ENCODE results near the gene MLLT3. TPM values are rescaled to one million over a fixed set of nuclear protein-coding genes. Genes with fewer than 3 reads are reported as not detected.

Gene MLLT3
- total RNA-seq, 1 experiment from 2014 or later: 20.0 TPM

DNA sequence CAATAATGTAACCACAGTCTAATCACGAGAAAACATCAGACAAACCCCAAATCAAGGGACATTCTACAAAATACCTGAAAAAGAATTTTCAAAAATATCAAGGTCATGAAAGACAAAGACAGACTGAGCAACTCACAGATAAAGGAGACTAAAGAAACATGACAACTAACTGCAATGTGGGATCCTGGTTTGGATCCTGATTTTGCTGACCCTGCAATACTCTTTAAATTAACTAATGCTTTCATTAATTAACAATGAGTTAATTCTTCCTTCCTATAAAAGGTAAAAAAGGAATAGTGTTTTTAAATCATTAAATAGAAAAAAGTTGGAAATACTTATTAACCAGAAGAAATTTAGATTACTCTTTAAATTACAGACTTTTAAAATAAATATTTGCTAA lies 103.6 kb downstream of the MLLT3 start:
- DNase-seq (ENCODE audit: low read depth): no peak

DNA sequence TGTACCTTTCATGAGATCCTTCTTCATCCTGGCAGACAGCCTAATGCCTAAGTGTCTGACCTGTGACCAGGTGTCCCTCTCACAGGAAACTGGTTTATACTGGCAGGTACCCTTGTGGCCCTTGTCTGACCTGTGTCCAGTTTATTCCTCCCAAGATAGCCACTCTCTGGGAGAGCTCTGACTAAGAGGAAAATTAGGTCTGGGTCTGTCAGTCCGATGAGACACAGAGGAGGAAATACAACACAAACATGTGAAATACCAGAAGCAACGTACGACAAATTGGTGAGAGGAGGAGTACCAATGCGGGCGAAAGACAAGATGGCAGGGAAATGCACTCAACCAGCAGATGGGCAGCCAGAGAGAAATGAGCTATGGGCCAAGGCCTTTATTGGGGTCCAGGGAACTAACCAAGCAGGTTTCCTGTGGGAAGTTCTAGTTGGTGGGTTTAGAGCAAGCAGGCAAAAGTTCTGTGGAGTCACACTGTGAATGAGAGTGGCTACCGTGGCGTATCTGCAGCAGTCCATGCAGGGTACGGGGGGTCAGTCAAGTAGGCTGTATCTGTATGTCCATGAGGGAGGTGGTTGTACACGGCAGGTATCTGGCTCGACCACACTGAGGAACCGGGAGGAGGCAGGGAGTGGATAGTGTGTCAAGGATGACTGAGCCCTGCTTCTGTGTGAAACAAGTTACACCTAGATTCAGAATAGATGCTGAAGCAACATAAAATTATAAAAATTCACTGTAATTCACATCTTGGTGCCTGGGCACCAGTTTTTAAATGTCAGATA lies 109.0 kb downstream of the MLLT3 start:
- no peak for DNase-seq (ENCODE audit: low read depth)

DNA sequence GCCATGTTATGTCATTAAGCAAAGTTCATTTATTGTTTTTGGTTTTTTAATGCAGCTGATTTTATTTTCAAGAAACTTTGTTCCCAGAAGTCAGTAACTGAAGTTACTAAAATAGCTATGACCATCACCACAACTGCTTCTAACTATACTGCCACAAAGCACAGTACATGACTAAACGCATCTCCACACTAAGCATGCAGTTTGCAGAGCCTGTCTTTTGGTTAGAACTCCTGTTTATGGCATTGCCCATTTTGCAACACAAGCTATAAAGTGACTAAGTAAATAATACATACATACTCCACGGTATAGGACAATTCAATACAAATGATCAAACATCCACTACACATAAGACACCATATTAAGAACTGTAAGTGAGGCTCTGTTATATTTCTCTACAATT lies 109.7 kb downstream of the MLLT3 start:
- DNase-seq (ENCODE audit: low read depth): no peak

DNA sequence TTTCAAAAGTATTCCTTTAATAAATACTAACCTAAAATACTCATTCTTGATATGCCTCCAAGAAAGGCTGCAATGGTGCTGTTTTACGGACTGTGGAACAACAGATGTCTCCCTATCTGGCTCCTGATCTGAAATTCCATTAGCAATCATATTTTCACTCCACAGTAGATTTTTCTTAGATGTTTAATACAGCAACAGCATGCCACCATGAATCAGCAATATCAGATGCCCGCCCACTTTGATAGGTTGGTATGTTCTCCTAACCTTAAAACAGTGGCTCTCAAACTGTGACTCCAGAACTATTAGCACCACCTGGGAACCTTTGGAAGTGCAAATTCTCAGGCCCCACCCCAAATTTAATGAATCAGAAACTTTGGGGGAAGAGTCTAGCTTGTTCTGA lies 110.2 kb downstream of the MLLT3 start:
- peak; percentile 7 for DNase-seq (ENCODE audit: low read depth)

DNA sequence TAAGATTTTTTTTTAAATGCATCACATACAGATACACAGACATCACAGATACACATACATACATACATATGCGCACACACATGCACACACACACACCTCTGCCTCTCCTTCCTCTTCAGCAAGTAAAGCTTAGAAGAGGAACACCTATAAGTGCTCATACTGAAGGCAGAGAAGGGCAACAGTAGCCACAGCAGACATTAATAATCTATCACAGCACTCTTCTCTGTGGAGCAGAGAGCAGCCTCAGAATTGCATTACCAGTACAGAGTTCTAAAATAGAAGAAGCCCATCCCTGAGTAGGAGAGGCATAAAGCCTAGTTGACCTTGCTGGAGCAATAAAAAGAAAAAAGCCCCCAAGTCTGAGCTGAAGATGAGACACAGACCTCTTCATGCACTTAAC lies 110.6 kb downstream of the MLLT3 start:
- no peak for DNase-seq (ENCODE audit: low read depth)

DNA sequence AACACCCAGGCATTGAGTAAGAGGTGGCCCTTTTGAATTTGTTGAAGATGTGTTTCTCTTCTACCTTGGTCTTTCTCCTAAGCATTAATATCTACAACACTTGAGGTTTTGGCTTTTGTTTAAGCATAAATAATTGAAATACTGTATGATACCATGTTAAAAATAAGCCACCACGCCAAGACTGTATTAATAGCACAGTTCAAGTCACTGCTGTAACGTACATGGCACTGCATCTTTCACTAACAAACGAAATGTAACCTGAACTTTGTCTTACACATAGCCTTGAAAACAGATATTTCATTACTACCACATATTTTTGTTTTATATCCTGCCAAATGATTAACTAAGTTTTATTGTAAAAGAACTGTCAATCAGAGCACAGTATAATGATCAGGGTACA lies 112.8 kb downstream of the MLLT3 start:
- DNase-seq (ENCODE audit: low read depth): no peak

DNA sequence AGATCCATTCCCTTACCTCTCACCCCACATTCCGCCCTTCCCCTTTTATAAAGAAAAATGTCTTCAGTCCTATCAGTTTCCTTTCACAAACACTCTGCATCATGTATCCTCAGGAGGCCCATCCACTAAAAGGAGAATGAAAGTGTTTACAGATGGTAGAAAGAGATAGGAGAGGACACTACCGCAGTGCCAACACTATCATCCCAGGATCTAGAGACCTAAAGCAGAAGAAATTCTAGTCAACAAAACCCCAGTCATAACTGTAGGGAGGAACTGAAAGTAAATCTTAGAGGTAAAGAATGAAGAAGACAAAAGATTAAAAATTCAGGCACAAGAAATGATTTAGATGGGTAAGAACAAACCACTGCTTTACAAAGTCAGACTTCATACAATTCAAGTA lies 114.1 kb downstream of the MLLT3 start:
- no peak for DNase-seq (ENCODE audit: low read depth)

DNA sequence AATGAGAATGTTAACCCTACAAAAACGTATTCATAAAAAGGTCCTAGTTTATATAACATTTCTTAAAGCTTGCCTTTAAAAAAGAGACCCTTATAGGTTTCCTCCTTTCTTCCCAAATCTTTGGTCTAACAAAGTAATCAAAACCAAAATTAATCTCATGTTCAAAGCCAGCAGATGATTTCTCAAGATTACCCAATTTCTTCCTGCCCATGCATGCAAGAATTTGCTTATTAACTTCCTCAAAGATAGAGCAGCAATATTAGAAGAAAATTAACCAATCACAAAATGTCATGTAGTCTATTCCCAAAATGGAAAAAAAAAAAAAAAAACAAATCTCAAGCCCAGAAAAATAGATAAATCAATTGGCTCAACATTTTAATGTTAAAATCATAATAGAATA lies 114.9 kb downstream of the MLLT3 start:
- DNase-seq (ENCODE audit: low read depth): no peak

DNA sequence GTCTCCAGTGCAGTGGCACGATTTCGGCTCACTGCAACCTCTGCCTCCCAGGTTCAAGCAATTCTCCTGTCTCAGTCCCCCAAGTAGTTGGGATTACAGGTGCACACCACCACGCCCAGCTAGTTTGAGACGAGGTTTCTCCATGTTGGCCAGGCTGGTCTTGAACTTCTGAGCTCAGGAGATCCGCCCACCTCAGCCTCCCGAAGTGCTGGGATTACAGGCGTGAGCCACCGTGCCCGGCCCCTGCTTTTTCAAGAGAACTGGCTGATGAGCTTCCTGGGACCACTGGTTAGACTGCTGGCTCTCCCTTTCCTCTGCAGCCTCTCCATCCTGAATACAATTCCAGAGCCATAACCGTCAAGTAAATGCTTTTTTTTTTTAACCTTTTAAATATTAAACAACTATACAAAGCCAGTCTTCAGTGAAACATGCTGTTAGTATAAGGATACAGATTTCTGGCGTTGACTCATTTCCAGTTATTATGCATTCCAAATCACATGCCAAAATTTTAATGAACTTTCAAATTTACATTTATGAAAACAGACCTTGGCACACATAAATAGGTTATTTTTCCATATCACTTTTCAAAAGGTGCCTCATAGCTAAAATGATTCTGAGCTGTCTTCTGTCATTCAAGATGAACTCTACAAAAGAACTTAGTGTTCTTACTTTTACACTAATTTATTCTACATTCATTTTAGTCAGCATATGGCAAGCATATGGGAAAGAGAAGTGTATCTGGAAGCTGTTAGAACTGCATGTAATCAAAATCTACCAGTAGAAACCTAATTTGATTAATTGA lies 116.0 kb downstream of the MLLT3 start:
- no peak for DNase-seq (ENCODE audit: low read depth)

DNA sequence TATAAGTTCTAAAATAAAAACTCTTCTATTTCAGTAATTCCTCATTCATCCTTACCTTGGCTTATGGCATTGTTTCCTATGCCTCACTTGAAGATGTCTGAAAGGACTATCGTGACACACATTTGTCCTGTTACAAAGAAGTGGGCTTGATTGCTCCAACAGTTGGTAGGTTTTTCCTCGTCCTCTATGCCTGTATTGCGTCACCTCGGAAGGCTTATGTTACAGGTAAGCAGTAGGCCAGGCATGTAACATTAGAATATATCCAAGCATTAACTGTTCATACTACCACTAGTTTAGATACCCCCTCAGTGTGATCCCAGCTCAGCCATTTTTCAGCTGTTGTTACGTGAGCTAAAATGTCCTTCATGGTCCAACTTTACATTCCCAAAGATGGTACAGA lies 116.7 kb downstream of the MLLT3 start:
- DNase-seq (ENCODE audit: low read depth): no peak

DNA sequence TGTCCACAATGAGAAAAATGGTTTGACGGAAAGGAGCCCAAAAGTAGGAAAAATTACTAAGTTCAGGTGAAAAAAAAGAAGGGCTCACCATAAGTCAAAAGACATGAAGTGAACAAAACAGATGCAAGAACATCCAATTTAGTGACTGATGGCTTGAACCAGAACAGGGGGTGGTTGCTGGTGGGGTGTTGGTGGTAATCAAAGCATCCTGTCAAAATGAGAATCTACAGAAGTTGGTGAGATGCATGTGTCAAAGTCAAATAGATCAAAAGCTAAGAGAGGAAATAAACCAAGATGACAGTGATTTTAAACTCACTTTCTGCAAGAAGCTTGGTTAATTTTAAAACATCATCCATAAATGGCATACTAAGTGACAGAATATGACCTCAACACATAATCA lies 117.4 kb downstream of the MLLT3 start:
- DNase-seq (ENCODE audit: low read depth): no peak

DNA sequence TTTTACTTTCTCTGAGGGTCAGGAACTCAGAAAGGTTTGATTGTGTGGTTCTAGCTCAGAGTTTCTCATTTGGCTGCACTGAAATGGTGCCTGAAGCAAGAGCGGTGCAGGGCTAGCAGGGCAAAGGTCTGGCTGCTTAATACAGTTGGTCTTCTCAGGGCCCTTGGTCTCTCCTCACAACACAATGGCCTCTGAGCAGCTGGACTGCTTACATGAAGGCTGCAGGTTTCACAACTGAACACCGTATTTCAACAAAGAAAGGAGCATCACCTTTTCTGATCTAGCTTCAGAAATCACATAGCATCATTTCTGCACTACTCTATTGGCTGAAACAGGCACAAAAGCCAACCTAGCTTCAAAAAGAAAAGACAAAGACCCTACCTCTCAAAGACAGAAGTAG lies 122.2 kb downstream of the MLLT3 start:
- no peak for DNase-seq (ENCODE audit: low read depth)

DNA sequence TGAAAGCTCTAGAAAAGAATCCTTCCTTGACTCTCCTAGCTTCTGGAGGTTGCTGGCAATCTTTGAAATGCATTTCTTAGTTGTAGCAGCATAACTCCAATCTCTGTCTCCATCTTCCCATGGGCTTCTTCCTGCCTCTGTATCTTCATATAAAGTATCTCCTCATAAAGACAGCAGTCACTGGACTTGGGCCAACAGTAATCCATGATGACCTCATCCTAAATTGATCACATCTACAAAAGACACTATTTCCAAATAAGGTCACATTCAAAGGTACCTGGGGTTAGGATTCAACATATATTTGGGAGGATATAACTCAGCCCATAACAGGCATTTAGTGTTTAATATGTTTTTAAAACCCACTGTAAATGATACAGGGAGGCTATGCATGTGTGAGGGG lies 123.3 kb downstream of the MLLT3 start:
- no peak for DNase-seq (ENCODE audit: low read depth)

DNA sequence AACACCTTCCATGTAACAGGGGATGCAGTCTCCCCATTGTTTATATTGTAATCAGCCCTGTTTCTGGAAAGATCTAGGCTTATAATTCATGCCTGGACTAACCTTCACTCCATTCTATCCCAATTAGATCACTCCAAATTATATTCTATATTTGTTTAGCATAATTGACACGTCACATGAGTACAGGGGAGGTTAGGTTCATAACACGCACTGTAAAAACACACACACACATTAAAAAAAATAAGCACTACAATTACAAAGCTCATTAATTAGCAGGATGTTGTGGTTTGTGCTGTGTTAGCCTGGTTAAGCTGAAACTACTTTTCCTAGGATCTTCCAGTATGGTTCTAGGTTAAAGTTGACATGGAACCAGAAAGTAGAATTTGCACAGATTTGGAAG lies 126.0 kb downstream of the MLLT3 start:
- DNase-seq (ENCODE audit: low read depth): no peak

DNA sequence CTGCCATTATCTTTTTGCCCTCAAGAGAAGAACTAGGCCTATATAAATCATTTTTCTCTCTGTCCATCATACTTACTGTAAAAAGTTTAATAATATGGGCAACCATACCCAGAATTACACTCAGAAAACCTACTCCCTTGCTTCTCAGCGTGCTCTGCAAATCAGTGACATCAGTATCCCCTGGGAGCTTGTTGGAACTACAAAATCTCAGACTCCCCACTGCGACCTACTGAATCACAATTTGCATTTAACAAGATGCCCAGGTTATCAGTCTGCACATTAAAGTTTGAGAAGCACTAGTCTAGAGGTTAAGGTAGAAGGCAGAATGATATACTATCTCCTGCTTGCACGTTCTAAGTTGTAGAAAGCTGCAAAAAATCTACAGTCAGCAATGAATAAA lies 127.2 kb downstream of the MLLT3 start:
- no peak for DNase-seq (ENCODE audit: low read depth)

DNA sequence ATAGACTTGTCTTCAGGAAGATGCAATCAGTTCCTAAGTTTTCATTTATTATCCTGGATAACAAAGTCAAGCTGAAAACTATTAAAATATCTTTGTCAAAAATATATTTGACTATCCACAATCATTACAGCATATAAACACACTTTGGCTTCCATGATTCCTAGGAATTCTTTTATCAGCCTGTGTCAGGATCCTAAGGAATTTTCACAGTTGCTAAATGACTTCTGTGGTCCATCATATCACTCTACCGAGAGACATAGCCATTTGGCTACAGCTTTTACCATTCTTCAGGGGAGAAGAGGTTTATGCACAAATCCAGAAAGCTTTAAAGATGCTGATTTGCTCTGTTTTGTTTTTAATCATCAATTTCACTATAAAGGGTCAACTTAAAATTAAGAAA lies 128.3 kb downstream of the MLLT3 start:
- no peak for DNase-seq (ENCODE audit: low read depth)

DNA sequence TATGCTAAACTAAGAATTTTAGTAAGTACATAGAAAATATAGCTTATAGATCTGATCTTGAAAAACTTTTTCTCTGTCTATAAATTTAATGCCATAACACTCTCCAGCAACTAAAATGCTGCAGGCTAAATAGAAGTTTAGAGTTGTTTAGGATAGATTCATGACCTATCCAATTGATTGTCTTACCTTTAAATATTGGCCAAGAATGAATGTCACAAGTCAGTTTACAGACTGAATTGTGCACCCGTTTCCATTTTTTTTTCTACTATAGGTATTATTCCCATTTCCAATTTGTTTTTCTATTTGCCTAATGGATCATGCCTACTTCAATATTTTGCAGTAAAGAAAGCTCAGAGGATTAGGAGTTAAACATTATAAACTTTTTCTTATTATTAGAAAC lies 129.5 kb downstream of the MLLT3 start:
- DNase-seq (ENCODE audit: low read depth): no peak

DNA sequence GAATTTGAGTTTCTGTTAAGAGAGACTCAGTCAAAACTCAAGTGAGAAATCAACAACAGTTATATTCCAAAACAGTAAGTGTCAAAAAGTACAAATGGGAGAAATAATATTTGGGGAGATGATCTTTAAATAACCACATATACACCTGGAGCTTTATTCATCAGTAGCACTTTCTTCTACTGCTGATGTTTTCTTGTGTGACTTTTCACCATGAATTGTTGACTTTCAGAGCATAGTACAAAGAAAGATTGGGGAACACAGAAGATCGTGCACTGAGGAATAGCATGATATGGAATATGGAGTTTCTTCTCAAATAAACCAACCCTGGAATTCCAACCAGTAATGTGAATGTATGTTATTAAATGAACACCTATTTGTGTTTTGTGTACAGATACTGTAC lies 130.7 kb downstream of the MLLT3 start:
- no peak for DNase-seq (ENCODE audit: low read depth)

DNA sequence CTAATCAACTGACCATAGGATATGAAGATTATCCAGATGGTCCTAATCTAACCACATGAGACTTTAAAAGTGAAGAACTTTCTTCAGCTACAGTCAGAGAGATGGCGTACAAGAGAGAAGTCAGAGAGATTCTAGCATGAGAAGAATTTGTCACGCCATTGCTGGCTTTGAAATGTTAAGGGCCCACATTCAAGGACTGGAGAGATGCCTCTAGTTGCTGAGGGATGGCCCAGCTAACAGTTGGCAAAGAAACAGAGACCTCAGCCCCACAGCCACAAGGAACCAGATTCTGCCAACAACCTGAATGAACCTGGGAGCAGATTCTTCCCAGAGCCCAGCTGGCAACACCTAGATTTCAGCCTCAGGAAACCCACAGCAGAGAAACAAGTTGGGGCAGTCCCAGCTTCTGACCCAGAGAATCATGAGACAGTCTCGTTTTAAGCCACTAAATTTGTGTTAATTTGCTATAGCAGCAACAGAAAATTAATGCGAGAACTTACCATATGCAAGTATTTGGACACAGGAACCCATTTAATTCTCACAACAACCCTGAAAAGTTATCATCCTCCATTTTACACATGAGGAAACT lies 132.0 kb downstream of the MLLT3 start:
- DNase-seq (ENCODE audit: low read depth): no peak

DNA sequence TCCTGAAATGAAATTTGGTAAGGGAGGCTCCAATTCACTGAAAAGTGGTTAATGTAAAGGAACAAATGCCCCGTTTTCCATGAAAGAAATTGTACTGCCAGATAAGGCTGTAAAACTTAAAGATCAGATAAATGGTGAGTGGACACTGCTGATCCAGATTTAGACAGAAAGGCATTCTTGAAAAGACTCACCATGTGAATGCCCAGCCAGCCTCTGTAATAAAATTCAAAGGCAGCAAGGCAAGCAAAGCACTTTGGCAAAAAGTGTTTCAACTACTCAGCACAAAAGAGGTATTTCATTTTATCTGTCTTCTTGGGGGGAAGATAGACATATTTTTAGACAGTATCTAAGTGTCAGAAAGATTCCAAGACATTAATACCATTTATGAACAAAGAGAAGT lies 133.6 kb downstream of the MLLT3 start:
- no peak for DNase-seq (ENCODE audit: low read depth)

DNA sequence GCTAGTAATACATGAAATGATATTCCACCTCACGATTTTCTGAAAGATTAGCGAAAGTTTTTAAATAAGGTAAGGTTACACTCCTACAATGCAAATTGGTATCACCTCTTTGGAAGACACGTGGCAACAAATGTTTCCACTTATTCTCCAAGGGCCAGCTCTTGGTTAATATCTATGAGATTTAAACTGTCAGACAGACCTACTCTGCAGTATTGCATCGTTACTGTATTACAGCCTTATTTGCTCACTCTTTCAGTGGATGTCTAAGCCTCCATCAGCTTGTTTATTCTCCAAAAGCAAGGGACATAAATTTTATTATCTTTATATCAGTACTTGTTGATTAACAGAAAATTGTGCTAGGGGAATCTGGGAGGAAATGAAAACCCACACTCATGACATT lies 135.7 kb downstream of the MLLT3 start:
- DNase-seq (ENCODE audit: low read depth): no peak

DNA sequence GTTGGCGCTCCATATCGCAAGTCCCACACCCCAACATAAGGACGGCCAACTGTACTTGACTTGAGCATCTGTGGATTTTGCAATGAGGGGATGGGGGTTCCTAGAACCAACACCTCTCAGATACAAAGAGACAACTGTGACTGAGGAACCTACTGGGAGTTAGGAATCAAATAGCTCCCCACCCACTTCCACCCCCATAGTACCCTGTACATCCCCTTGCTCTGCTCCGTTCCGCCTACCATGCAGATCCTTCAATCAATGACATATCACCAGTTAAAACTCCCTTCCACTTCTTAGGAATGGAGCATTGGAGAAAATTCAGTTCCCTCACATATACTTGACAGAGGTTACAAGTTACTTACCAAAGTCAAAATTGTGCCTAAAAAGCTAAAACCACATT lies 140.9 kb downstream of the MLLT3 start:
- DNase-seq (ENCODE audit: low read depth): no peak

DNA sequence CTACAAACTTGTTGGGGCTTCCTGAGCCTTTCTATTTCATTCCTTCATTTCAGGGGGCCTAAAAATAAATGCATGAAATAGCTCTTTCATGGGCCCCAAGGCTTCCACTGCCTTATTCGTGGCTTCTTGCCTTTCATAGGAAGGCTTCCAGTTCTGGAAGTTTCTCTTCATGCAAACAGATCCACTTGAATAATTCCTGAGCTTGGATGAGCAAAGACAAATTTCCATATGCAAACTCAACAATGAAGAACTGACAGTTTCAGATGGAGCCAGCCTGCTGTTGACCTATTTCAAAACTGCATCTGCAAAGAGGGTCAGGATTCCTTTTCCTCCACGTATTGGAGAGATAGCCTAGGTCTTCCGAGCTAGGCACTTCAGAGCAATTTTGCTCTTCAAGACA lies 142.1 kb downstream of the MLLT3 start:
- DNase-seq (ENCODE audit: low read depth): no peak

Measured in HT1080 (cell line).